ENCODE measurements around the gene CNGA4. TPM values are rescaled to one million over a fixed set of nuclear protein-coding genes. Genes with fewer than 3 reads are reported as not detected.

CNGA4 gene
- total RNA-seq, 4 donors from 2014 or later, result 0.38 TPM; not detected in 3

DNA sequence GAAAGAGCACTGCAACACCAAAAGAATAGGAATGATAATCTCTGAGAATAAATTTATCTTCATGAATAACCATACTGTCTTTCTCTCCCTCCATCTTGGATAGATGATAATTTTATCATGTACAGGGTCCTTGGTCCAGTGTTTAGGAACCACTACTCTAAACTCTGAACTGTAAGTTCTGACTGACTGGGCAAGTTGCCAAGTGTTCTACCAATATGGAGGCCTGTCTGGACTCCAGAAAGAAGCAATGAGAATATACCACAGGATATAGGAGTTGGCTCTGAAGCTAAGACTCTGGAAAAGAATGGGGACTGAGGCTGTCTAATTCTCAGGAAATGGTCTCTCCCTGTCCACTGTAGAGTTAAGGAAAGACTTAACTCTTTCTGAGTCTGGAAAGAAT is 6.0 kb upstream of the CNGA4 start:
- Histone ChIP-seq H3K9me3 (no peaks in the 10 kb centered on the region), H3K27me3 (no peaks in the 10 kb centered on the region), H3K4me1 (peaks cover 11 to 42% (median 11%) of the 10 kb centered on the region in 3 donors), H3K27ac (no peak overlapping the region), H3K4me3 (peak overlapping the region in 1 of 4 donors; percentile 87), H3K36me3 (no peaks in the 10 kb centered on the region)
- DNase-seq, result no peak
- intact Hi-C loops (cut with DNase I), result no loop called here
- no peak for TF ChIP-seq POLR2A (IDR thresholded peaks at IDR 0.05)
- TF ChIP-seq, protein P1, sequence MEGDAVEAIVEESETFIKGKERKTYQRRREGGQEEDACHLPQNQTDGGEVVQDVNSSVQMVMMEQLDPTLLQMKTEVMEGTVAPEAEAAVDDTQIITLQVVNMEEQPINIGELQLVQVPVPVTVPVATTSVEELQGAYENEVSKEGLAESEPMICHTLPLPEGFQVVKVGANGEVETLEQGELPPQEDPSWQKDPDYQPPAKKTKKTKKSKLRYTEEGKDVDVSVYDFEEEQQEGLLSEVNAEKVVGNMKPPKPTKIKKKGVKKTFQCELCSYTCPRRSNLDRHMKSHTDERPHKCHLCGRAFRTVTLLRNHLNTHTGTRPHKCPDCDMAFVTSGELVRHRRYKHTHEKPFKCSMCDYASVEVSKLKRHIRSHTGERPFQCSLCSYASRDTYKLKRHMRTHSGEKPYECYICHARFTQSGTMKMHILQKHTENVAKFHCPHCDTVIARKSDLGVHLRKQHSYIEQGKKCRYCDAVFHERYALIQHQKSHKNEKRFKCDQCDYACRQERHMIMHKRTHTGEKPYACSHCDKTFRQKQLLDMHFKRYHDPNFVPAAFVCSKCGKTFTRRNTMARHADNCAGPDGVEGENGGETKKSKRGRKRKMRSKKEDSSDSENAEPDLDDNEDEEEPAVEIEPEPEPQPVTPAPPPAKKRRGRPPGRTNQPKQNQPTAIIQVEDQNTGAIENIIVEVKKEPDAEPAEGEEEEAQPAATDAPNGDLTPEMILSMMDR (IDR thresholded peaks at IDR 0.05), result no peak

DNA sequence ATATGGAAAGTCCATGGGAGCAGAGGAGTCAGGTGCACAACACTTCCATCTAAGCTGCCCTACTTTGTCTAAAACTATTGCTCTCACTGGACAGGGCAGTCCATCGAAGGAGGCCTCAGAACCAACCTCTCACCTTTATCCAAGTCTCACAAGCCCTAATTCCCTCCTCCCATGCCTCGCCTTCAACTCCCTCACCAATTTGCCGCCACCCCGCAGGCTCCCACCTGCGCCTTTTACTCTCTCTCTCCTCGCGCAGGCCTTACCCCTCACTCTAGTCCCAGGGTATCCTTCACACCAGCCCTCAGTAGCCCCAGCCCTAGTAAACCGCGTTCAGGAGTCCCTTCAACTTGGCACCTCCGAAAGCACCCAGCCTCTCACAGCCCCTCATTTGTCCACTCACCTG is 4.9 kb upstream of the CNGA4 start:
- no peak for TF ChIP-seq POLR2A (IDR thresholded peaks at IDR 0.05)
- TF ChIP-seq, protein P1 (IDR thresholded peaks at IDR 0.05), result no peak
- Histone ChIP-seq H3K27ac (peak overlapping the region; percentile 90 to 94 (median 94)), H3K9me3 (no peaks in the 10 kb centered on the region), H3K27me3 (no peaks in the 10 kb centered on the region), H3K4me1 (peaks cover 11 to 42% (median 11%) of the 10 kb centered on the region in 3 donors), H3K36me3 (no peaks in the 10 kb centered on the region), H3K4me3 (peak overlapping the region; percentile 81 to 87 (median 82))
- DNase-seq, result no peak
- intact Hi-C loops (cut with DNase I), result no loop called here
- WGBS, 2 donors, result 1% methylated on average over 10 of the region's 10 CpGs

DNA sequence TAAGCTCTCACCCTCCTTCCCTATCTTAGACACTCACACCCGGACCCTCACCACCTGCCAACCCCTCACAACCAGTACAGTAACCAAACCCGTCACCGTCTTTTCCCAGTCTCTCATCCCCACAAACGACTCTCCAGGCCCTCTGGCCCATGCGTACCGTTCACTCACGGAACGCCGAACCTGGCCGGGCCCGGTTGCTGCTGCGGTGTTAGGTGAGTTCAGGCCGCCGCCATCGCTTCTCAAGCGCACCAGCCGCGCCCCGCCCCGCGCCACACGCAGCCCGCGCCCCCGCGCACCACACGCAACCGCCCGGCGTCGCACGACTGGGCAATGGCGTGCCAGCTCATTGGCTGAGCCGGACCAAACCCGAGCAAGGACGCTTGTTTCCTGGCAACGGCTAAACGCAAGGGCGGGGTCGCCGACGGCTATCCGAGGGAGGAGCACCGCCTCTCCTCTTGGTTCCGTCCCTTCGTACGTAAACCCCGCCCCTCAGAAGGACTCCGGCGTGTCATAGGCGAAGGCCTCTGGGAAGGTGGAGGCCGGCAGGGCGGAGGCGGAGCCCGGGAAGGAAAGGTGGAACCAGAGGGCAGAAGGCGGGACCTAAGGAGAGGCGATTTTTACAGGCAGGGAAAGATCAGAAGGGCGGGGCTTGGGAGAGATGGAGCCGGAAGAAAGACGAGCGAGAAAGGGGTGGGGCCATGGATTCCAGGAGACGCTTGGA is 4.3 kb upstream of the CNGA4 start, which contains the start of gene FHIP1B:
FHIP1B (minus strand) TSS at position 250 of the 721 bp plus-strand sequence. CDS start 10,120 bp downstream, outside the sequence.
- Histone ChIP-seq H3K9me3 (no peaks in the 10 kb centered on the region), H3K4me3 (peak within 1 kb of the TSS; percentile 81 to 87 (median 82)), H3K27ac (peak within 1 kb of the TSS; percentile 90 to 94 (median 94)), H3K4me1 (peaks cover 11 to 42% (median 11%) of the 10 kb centered on the region in 3 donors), H3K27me3 (no peaks in the 10 kb centered on the region), H3K36me3 (no peaks in the 10 kb centered on the region)
- intact Hi-C loops (cut with DNase I), result no loop called here
- TF ChIP-seq, protein P1 (IDR thresholded peaks at IDR 0.05), result no peak
- peak in 3 of 4 donors; percentile 27 to 74 (median 70) for TF ChIP-seq POLR2A (IDR thresholded peaks at IDR 0.05)
- DNase-seq, result peak; percentile 98
- WGBS, 2 donors, result 0 to 2% methylated on average over 26 to 31 of the region's 62 CpGs

DNA sequence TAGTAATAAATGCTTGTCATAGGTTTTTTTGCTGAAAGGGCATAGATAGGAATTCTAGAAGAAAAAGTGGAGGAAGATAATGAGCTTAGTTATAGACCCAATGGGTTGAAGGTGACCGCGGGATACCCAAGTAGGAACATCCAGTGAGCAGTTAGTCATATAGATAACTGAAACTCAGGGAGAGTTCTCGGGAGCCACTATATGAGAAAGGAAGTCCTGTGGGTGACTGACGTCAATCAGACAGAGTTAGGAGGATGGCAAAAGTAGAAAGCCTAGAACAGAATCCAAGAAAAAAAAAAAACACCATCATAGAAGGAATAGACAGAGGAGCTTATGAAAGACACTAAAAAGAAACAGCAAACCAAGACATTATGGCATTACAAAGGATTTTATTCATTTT is 1.6 kb upstream of the CNGA4 start:
- Histone ChIP-seq H3K4me3 (no peak overlapping the region), H3K4me1 (peaks cover 11 to 26% (median 11%) of the 10 kb centered on the region in 3 donors), H3K27me3 (no peaks in the 10 kb centered on the region), H3K36me3 (no peaks in the 10 kb centered on the region), H3K9me3 (no peaks in the 10 kb centered on the region), H3K27ac (no peak overlapping the region)
- intact Hi-C loops (cut with DNase I), result no loop called here
- no peak for DNase-seq
- WGBS, 2 donors, result 77 to 78% methylated on average over 4 of the region's 4 CpGs
- no peak for TF ChIP-seq POLR2A (IDR thresholded peaks at IDR 0.05)
- TF ChIP-seq, protein P1 (IDR thresholded peaks at IDR 0.05), result no peak

DNA sequence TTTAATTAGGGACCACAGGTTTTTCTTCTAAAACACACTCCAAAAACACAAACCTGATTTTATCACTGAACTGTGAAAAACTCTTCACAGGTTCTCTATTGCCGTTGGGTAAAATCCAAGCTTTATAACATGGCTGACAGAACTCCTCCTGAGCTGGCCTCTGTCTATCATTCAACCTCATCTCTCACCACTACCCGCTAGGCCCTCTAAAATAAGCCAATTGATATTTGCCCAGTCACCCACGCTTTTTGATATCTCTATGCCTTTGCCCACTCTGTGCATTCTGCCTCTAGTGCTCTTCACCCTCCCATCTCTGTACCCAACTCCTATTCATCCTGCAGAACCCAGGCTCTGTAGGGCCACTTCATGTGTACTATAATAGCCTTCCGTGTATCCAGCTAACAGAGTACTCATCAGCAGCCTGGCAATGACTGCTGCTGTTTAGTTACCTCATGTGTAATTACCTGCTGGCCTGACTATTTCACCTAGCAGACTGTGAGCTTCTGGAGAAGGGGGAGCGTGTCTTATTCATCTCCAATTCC is 1.1 kb upstream of the CNGA4 start:
- WGBS, 2 donors, result 85 to 93% methylated on average over 5 of the region's 5 CpGs
- peaks cover 11 to 22% (median 11%) of the 10 kb centered on the region in 3 donors for H3K4me1 ChIP-seq
- no peak for TF ChIP-seq POLR2A (IDR thresholded peaks at IDR 0.05)
- TF ChIP-seq, protein P1 (IDR thresholded peaks at IDR 0.05), result no peak
- intact Hi-C loops (cut with DNase I), result no loop called here
- H3K9me3 ChIP-seq, result no peaks in the 10 kb centered on the region
- H3K27me3 ChIP-seq, result no peaks in the 10 kb centered on the region
- H3K4me3 ChIP-seq, result no peak overlapping the region
- H3K36me3 ChIP-seq, result no peaks in the 10 kb centered on the region
- DNase-seq, result no peak
- H3K27ac ChIP-seq, result no peak overlapping the region
